HepG2 (cell line): ENCODE data around the gene EDAR. TPM values are rescaled to one million over a fixed set of nuclear protein-coding genes. Genes with fewer than 3 reads are reported as not detected.

Source experiments
- KDM5B ChIP-seq: sonication (generic); formaldehyde crosslinking; IDR thresholded peaks from 2 replicates; pipeline ENCODE4 v1.4.0; 2020; ENCODE audit warnings: missing genetic modification reagents, mild to moderate bottlenecking, borderline replicate concordance
- POGK ChIP-seq: sonication (generic); formaldehyde crosslinking; conservative IDR thresholded peaks from 2 replicates; pipeline ENCODE4 v1.8.0; 2022; ENCODE audit warnings: mild to moderate bottlenecking, moderate library complexity, missing genetic modification reagents
- THAP9 ChIP-seq: sonication (generic); formaldehyde crosslinking; IDR thresholded peaks from 2 replicates; pipeline ENCODE4; 2020; ENCODE audit warnings: missing genetic modification reagents, mild to moderate bottlenecking, borderline replicate concordance
- ZBED4 ChIP-seq: sonication (generic); formaldehyde crosslinking; IDR thresholded peaks from 2 replicates; pipeline ENCODE4 v1.4.0; 2020; ENCODE audit warnings: missing genetic modification reagents, borderline replicate concordance
- polyA plus RNA-seq, 8 experiments: library from polyadenylated mRNA; depleted of rRNA in 3 of 8; stranded (reverse) in 7 of 8; unstranded in 1 of 8; fragments of >200 nt; fragmentation: Illumina TruSeq in 4 of 8; extraction: Trizol in 4 of 8; gene quantifications; 2 replicates each; pipeline versions ENCODE4 v1.2.1 to v1.2.3, GENCODE V29; 2011 to 2016; ENCODE audit warnings: low read depth in 4 of 8, missing spikeins in 1 of 8, mixed read lengths in 1 of 8; ENCODE audit not compliant: insufficient read depth in 1 of 8
- total RNA-seq, 5 experiments: library from RNA; depleted of rRNA; stranded (reverse); fragments of >200 nt; fragmentation: Illumina TruSeq; extraction: Trizol; gene quantifications; 2 replicates each; pipeline ENCODE4 v1.2.3, GENCODE V29; 2016; ENCODE audit warnings: low read depth in 1 of 5

EDAR gene
- total and polyA plus RNA-seq, 2 of the 13 experiments (the other 11 are each of a cell fraction or from before 2014, with no cell fraction given): not detected

DNA sequence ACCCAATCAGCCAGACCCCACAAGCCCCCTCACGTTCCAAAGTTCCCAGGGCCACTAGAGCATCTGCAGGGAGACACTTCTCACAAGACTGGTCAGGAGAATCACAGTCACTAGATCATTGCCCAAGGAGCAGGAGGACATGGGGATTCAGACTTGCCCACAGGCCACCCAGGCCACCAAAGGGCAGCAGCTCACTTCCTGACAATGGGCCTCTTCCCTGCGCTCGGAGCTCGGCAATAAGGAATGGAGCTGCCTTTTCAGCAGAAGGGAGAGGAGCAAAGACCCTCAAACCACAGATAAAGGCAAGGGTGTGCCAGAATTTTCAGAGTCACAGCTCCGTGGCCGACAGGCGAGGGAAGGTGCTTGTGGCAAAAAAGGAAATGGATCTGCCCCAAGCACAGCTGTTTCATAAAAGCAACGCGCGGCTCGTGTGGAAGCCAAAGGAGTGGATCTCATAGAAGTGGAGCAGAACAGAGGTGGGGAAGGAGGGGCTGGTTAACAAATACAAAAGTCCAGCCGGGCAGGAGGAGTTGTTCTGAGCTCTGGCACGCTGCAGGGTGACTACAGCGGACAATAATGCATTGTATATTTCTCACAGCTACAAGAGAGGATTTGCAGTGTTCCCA is 72.1 kb downstream of the EDAR start (continued):
- TF ChIP-seq KDM5B (no peak), THAP9 (CRISPR knock-in tag) (0 out of 2 replicates have a peak, but pooled peaks have one; percentile 43), POGK (CRISPR knock-in tag) (no peak), ZBED4 (CRISPR knock-in tag) (no peak)
